Measurements from ENCODE around the gene SGF29. TPM values are rescaled to one million over a fixed set of nuclear protein-coding genes. Genes with fewer than 3 reads are reported as not detected.

SGF29 gene
- polyA plus RNA-seq, 1 donor (not counting 4 experiments of a cell fraction or from before 2014, with no cell fraction given): 3.0 TPM

- no peak overlapping the region for H3K27ac ChIP-seq (ENCODE audit: control insufficient read depth, insufficient read depth, low read length)
- TF ChIP-seq EZH2 (IDR thresholded peaks at IDR 0.05; ENCODE audit: low read length): no peak
- TF ChIP-seq CTCF (optimal IDR thresholded peaks at IDR 0.05 in 1 of 3, IDR thresholded peaks at IDR 0.05 in 1 of 3, conservative IDR thresholded peaks at IDR 0.05 in 1 of 3; ENCODE audit: extremely low read depth in 1 of 3, insufficient read depth in 2 of 3, low read length in 3 of 3): no peak
- H4K20me1 ChIP-seq (ENCODE audit: control insufficient read depth, extremely low read depth, insufficient read depth, low read length): no peaks in the 10 kb centered on the region
- no peak overlapping the region for H3K4me3 ChIP-seq (ENCODE audit: control insufficient read depth in 2 of 3, extremely low read depth in 1 of 3, insufficient read depth in 2 of 3, low read depth in 1 of 3, low read length in 3 of 3)
- H3K9me1 ChIP-seq (ENCODE audit: control insufficient read depth, extremely low read depth, insufficient read depth, low read length): no peaks in the 10 kb centered on the region
- H3K36me3 ChIP-seq (ENCODE audit: control insufficient read depth in 2 of 2, extremely low read depth in 1 of 2, insufficient read depth in 2 of 2, low read length in 2 of 2): no peaks in the 10 kb centered on the region
- H3K4me2 ChIP-seq (ENCODE audit: control insufficient read depth, extremely low read depth, insufficient read depth, low read depth, low read length): no peak overlapping the region
- no peak overlapping the region for H2AFZ ChIP-seq (ENCODE audit: control insufficient read depth, low read length)
- dilution Hi-C loops (cut with MboI; ENCODE audit: extremely low pct_ligation_motif_present, low sequenced_read_pairs): no loop called here
- no peak overlapping the region for H3K9ac ChIP-seq (ENCODE audit: control insufficient read depth, extremely low read depth, insufficient read depth, low read length)
- H3K79me2 ChIP-seq (ENCODE audit: control insufficient read depth, insufficient read depth, low read length): no peaks in the 10 kb centered on the region
- H3K4me1 ChIP-seq (ENCODE audit: control insufficient read depth, extremely low read depth, insufficient read depth, low read length): no peaks in the 10 kb centered on the region
- FAIRE-seq (no peak), DNase-seq (ENCODE audit: low read depth, low spot score) (no peak)
- no peaks in the 10 kb centered on the region for H3K27me3 ChIP-seq (ENCODE audit: control insufficient read depth, extremely low read depth, insufficient read depth, low read length)
- no peaks in the 10 kb centered on the region for H3K9me3 ChIP-seq (ENCODE audit: control insufficient read depth, low read depth, low read length)
Observed at GRCh38 chr16:28514246-28514645, 39.5 kb upstream of the SGF29 start.

- no peak overlapping the region for H3K9ac ChIP-seq (ENCODE audit: control insufficient read depth, extremely low read depth, insufficient read depth, low read length)
- no peak overlapping the region for H3K4me2 ChIP-seq (ENCODE audit: control insufficient read depth, extremely low read depth, insufficient read depth, low read depth, low read length)
- TF ChIP-seq CTCF (optimal IDR thresholded peaks at IDR 0.05 in 1 of 3, IDR thresholded peaks at IDR 0.05 in 1 of 3, conservative IDR thresholded peaks at IDR 0.05 in 1 of 3; ENCODE audit: extremely low read depth in 1 of 3, insufficient read depth in 2 of 3, low read length in 3 of 3): no peak
- no peak for TF ChIP-seq EZH2 (IDR thresholded peaks at IDR 0.05; ENCODE audit: low read length)
- H4K20me1 ChIP-seq (ENCODE audit: control insufficient read depth, extremely low read depth, insufficient read depth, low read length): no peaks in the 10 kb centered on the region
- H3K4me3 ChIP-seq (ENCODE audit: control insufficient read depth in 2 of 3, extremely low read depth in 1 of 3, insufficient read depth in 2 of 3, low read depth in 1 of 3, low read length in 3 of 3): no peak overlapping the region
- no peaks in the 10 kb centered on the region for H3K79me2 ChIP-seq (ENCODE audit: control insufficient read depth, insufficient read depth, low read length)
- H3K4me1 ChIP-seq (ENCODE audit: control insufficient read depth, extremely low read depth, insufficient read depth, low read length): no peaks in the 10 kb centered on the region
- dilution Hi-C loops (cut with MboI; ENCODE audit: extremely low pct_ligation_motif_present, low sequenced_read_pairs): no loop called here
- H3K27ac ChIP-seq (ENCODE audit: control insufficient read depth, insufficient read depth, low read length): no peak overlapping the region
- H3K27me3 ChIP-seq (ENCODE audit: control insufficient read depth, extremely low read depth, insufficient read depth, low read length): no peaks in the 10 kb centered on the region
- no peak for FAIRE-seq
- H3K36me3 ChIP-seq (ENCODE audit: control insufficient read depth in 2 of 2, extremely low read depth in 1 of 2, insufficient read depth in 2 of 2, low read length in 2 of 2): no peaks in the 10 kb centered on the region
- no peak for DNase-seq (ENCODE audit: low read depth, low spot score)
- no peaks in the 10 kb centered on the region for H3K9me1 ChIP-seq (ENCODE audit: control insufficient read depth, extremely low read depth, insufficient read depth, low read length)
- H3K9me3 ChIP-seq (ENCODE audit: control insufficient read depth, low read depth, low read length): no peaks in the 10 kb centered on the region
- no peak overlapping the region for H2AFZ ChIP-seq (ENCODE audit: control insufficient read depth, low read length)
Observed at GRCh38 chr16:28520672-28521071, 33.0 kb upstream of the SGF29 start.
